Fibroblast of villous mesenchyme (primary cell): ENCODE results near the gene AGBL4. TPM values are rescaled to one million over a fixed set of nuclear protein-coding genes. Genes with fewer than 3 reads are reported as not detected.

Experiments
- DNase-seq: peaks from one replicate; pipeline ENCODE4 v3.0.0-alpha.2; 2010; ENCODE audit warnings: low read depth
- H3K4me3 ChIP-seq: 2 replicates; pipeline ENCODE4 v1.5.1; 2011; ENCODE audit warnings: low read depth, mild to moderate bottlenecking, low read length
- total RNA-seq: library from RNA; depleted of rRNA; stranded (reverse); fragments of >200 nt; gene quantifications from 2 replicates; pipeline ENCODE4 v1.2.3, GENCODE V29; 2012
- TF ChIP-seq, protein P1 (sequence below): IDR thresholded peaks from 2 replicates; pipeline ENCODE4 v1.5.1; 2012; ENCODE audit warnings: low read depth, mild to moderate bottlenecking, low read length; ENCODE audit not compliant: insufficient read depth

AGBL4 gene
- total RNA-seq, 1 donor = not detected

DNA sequence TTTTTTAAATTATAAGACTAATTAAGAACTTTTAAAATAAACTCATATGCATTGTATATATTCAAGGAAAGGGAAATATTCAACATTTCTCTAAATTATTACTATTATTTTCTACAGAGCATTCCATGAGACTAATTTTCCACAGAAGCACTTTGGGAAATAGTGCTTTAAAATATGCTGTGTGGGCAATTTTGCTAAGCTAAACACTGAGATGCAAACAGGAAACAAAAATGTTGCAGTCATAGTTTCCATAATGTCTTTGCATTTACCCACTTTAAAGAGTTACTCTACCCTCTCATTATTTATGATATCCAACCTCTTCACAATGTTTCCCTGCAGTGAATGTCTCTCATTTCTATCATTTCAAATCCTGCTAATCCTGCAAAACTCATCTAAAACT is 977.4 kb downstream of the AGBL4 start:
- DNase-seq = no peak
- TF ChIP-seq, protein P1, sequence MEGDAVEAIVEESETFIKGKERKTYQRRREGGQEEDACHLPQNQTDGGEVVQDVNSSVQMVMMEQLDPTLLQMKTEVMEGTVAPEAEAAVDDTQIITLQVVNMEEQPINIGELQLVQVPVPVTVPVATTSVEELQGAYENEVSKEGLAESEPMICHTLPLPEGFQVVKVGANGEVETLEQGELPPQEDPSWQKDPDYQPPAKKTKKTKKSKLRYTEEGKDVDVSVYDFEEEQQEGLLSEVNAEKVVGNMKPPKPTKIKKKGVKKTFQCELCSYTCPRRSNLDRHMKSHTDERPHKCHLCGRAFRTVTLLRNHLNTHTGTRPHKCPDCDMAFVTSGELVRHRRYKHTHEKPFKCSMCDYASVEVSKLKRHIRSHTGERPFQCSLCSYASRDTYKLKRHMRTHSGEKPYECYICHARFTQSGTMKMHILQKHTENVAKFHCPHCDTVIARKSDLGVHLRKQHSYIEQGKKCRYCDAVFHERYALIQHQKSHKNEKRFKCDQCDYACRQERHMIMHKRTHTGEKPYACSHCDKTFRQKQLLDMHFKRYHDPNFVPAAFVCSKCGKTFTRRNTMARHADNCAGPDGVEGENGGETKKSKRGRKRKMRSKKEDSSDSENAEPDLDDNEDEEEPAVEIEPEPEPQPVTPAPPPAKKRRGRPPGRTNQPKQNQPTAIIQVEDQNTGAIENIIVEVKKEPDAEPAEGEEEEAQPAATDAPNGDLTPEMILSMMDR = no peak
- no peak overlapping the region for H3K4me3 ChIP-seq

GRCh38 chr1:49045371-49045770 is 978.4 kb downstream of the AGBL4 start:
- no peak overlapping the region for H3K4me3 ChIP-seq
- TF ChIP-seq, protein P1 = no peak
- DNase-seq = no peak

- no peak overlapping the region for H3K4me3 ChIP-seq
- no peak for DNase-seq
- TF ChIP-seq, protein P1 = no peak
Measured at GRCh38 chr1:49036700-49037099, 987.1 kb downstream of the AGBL4 start.

GRCh38 chr1:49028396-49028795 is 995.4 kb downstream of the AGBL4 start:
- H3K4me3 ChIP-seq = no peak overlapping the region
- no peak for DNase-seq

DNA sequence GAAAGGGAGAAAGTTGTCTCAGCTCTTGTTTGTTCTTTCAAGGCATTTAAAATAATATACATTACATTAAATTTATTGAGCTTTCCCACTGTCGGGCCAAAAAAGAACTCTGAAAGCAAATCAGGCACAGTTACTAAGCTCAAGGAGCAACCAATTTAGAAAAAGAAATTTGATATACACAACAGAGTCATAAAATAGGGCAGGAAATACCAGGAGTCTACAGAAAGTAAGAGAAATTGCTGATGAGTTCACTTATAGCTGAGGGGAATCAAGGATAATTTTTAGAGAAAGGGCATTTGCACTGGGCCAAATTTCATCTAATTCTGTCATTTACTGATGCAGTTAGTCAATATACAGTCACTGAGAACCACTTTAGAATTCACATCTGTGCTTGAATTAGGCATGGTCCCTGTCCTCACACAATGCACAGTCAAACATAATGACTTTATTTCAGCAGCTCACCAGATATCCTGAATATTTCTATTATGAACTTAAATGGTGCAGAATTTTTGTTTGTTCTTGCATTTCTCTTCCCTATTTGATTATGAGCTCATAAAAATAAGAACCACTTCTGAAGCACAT is 997.4 kb downstream of the AGBL4 start:
- no peak overlapping the region for H3K4me3 ChIP-seq
- no peak for DNase-seq
- TF ChIP-seq, protein P1 = no peak

More at GRCh38 chr1:49028396-49028795, 995.4 kb downstream of the AGBL4 start:
- TF ChIP-seq, protein P1 = no peak

GRCh38 chr1:49016030-49016977 is 1007.5 kb downstream of the AGBL4 start:
- TF ChIP-seq, protein P1 = no peak
- DNase-seq = no peak

More at GRCh38 chr1:49016030-49016977, 1007.5 kb downstream of the AGBL4 start:
- no peak overlapping the region for H3K4me3 ChIP-seq
